ENCODE results near the gene ASAH2. TPM values are rescaled to one million over a fixed set of nuclear protein-coding genes. Genes with fewer than 3 reads are reported as not detected.

The ASAH2 gene
- polyA plus RNA-seq, 3 donors: not detected

DNA sequence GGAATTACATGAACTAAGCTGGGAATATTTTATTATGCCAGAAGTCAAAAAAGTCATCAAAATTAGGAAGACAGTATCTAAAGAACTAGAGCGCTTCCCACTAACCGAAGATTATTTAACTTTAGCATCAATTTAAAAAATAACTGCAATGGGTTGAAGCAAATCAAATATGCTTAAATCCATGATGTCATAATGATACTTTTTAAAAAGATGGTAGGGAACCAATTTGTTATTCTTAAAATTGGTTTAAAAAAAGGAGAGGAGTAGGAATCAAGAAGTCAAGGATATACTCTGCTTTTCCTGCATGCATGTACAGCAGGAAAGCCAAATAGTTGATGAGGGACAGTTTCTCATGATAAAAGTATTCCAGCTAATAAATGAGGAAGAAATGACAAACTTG lies 3.2 kb upstream of the ASAH2 start:
- Mint-ChIP-seq H3K4me1 (no peaks in the 10 kb centered on the region), H3K36me3 (no peaks in the 10 kb centered on the region), H3K9me3 (peaks cover 0 to 2% (median 0%) of the 10 kb centered on the region in 7 donors), H3K27ac (no peak overlapping the region), H3K27me3 (ENCODE audit: low read depth in 3 of 3) (peaks cover 7 to 18% (median 13%) of the 10 kb centered on the region in 3 donors), H3K4me3 (no peak overlapping the region)
- no CpG with 5 or more reads among the region's 2 CpGs for WGBS (ENCODE audit: insufficient coverage)
- H3K4me1 ChIP-seq (ENCODE audit: control insufficient read depth in 1 of 2, insufficient read depth in 2 of 2, low read length in 2 of 2): no peaks in the 10 kb centered on the region
- intact Hi-C loops (cut with micrococcal nuclease): no loop called here
- TF ChIP-seq, protein P1, sequence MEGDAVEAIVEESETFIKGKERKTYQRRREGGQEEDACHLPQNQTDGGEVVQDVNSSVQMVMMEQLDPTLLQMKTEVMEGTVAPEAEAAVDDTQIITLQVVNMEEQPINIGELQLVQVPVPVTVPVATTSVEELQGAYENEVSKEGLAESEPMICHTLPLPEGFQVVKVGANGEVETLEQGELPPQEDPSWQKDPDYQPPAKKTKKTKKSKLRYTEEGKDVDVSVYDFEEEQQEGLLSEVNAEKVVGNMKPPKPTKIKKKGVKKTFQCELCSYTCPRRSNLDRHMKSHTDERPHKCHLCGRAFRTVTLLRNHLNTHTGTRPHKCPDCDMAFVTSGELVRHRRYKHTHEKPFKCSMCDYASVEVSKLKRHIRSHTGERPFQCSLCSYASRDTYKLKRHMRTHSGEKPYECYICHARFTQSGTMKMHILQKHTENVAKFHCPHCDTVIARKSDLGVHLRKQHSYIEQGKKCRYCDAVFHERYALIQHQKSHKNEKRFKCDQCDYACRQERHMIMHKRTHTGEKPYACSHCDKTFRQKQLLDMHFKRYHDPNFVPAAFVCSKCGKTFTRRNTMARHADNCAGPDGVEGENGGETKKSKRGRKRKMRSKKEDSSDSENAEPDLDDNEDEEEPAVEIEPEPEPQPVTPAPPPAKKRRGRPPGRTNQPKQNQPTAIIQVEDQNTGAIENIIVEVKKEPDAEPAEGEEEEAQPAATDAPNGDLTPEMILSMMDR (IDR thresholded peaks at IDR 0.05): no peak
- no peak overlapping the region for H3K27ac ChIP-seq (ENCODE audit: low read depth in 1 of 2, low read length in 2 of 2)
- H3K79me2 ChIP-seq (ENCODE audit: insufficient read depth, low read length): no peaks in the 10 kb centered on the region
- H3K9me3 ChIP-seq (replicated peaks in 1 of 2; ENCODE audit: control insufficient read depth in 1 of 2, insufficient read depth in 1 of 2, low read length in 2 of 2): no peaks in the 10 kb centered on the region
- no peak overlapping the region for H2AFZ ChIP-seq (ENCODE audit: insufficient read depth, low read depth, low read length, poor library complexity, severe bottlenecking)
- H3K4me2 ChIP-seq (replicated peaks; ENCODE audit: extremely low read depth, low read length, poor library complexity, severe bottlenecking): no peak overlapping the region
- DNase-seq: no peak
- H3K27me3 ChIP-seq (ENCODE audit: control insufficient read depth in 2 of 2, insufficient read depth in 2 of 2, low read length in 2 of 2): peaks cover 9 to 10% of the 10 kb centered on the region in 2 donors
- H3K36me3 ChIP-seq (replicated peaks in 1 of 2; ENCODE audit: control insufficient read depth in 1 of 2, insufficient read depth in 2 of 2, low read length in 2 of 2): no peaks in the 10 kb centered on the region
- H3K4me3 ChIP-seq (replicated peaks in 1 of 3; ENCODE audit: low read depth in 2 of 3, low read length in 3 of 3): no peak overlapping the region
- H3K9ac ChIP-seq (ENCODE audit: insufficient read depth, low read length, poor library complexity, severe bottlenecking): no peak overlapping the region
- no peaks in the 10 kb centered on the region for H4K20me1 ChIP-seq (ENCODE audit: insufficient read depth, low read length)

DNA sequence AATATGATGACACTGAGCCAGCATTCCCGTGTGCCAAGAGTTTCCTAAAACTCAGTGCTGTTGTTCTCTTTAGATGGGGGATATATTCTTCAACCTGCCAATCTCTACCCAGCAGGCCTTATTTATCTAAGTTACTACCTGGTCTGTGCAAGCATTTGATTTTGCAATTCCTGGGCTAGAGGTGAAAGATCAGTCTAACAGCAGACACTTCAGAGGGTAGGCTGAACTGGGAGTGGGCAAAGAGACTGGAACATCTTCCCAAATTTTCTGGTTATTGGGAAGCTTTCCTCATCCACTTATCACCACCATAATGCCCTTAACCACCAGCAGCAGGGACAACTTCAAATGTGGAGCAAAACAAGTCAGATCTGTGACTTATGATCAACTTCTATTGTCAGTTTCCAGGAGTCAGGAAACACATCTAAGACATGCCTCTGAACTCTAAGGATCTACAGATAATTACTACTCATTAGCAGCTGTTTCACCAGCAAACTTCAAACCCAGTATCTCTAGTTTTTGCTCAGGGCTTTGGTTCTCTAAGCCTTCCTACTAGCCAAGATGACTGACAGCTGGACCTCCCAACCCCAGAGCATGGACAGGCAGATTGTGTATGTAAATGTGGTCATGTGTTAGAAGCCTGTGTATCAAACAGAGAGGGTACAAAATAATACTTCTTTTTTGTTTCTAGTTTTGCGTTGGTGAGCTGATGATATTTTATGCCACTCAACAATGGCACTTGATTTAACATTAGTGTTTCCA lies 1.0 kb downstream of the ASAH2 start:
- H3K27me3 Mint-ChIP-seq (ENCODE audit: low read depth in 3 of 3): peaks cover 7 to 23% (median 11%) of the 10 kb centered on the region in 3 donors
- no peaks in the 10 kb centered on the region for H4K20me1 ChIP-seq (ENCODE audit: insufficient read depth, low read length)
- TF ChIP-seq, protein P1 (IDR thresholded peaks at IDR 0.05): no peak
- H3K27me3 ChIP-seq (ENCODE audit: control insufficient read depth in 2 of 2, insufficient read depth in 2 of 2, low read length in 2 of 2): peaks cover 0 to 6% of the 10 kb centered on the region in 2 donors
- H3K27ac Mint-ChIP-seq: no peak overlapping the region
- no peaks in the 10 kb centered on the region for H3K4me1 Mint-ChIP-seq
- intact Hi-C loops (cut with micrococcal nuclease): no loop called here
- H3K79me2 ChIP-seq (ENCODE audit: insufficient read depth, low read length): no peaks in the 10 kb centered on the region
- no peaks in the 10 kb centered on the region for H3K4me1 ChIP-seq (ENCODE audit: control insufficient read depth in 1 of 2, insufficient read depth in 2 of 2, low read length in 2 of 2)
- no peak overlapping the region for H3K4me3 ChIP-seq (replicated peaks in 1 of 3; ENCODE audit: low read depth in 2 of 3, low read length in 3 of 3)
- no CpG with 5 or more reads among the region's 2 CpGs for WGBS (ENCODE audit: insufficient coverage)
- no peaks in the 10 kb centered on the region for H3K36me3 Mint-ChIP-seq
- no peak overlapping the region for H3K27ac ChIP-seq (ENCODE audit: low read depth in 1 of 2, low read length in 2 of 2)
- no peaks in the 10 kb centered on the region for H3K36me3 ChIP-seq (replicated peaks in 1 of 2; ENCODE audit: control insufficient read depth in 1 of 2, insufficient read depth in 2 of 2, low read length in 2 of 2)
- H3K9ac ChIP-seq (ENCODE audit: insufficient read depth, low read length, poor library complexity, severe bottlenecking): no peak overlapping the region
- H2AFZ ChIP-seq (ENCODE audit: insufficient read depth, low read depth, low read length, poor library complexity, severe bottlenecking): no peak overlapping the region
- peaks cover 0 to 3% (median 0%) of the 10 kb centered on the region in 7 donors for H3K9me3 Mint-ChIP-seq
- no peaks in the 10 kb centered on the region for H3K9me3 ChIP-seq (replicated peaks in 1 of 2; ENCODE audit: control insufficient read depth in 1 of 2, insufficient read depth in 1 of 2, low read length in 2 of 2)
- H3K4me2 ChIP-seq (replicated peaks; ENCODE audit: extremely low read depth, low read length, poor library complexity, severe bottlenecking): no peak overlapping the region
- DNase-seq: no peak
- no peak overlapping the region for H3K4me3 Mint-ChIP-seq

Measured in CD14-positive monocyte (primary cell).